ENCODE data around the gene MED7. TPM values are rescaled to one million over a fixed set of nuclear protein-coding genes. Genes with fewer than 3 reads are reported as not detected.

MED7 gene
- total RNA-seq, 2 experiments from 2014 or later = 7.0 to 8.7 TPM

- ChIA-PET CTCF (interaction anchor here (0.8 to 1.3 kb wide), 6 partner anchors 12 to 62 kb away, joined by 3 read pairs; no protein-coding TSS in a partner anchor), POLR2A (interaction anchor here (0.7 to 3.3 kb wide), 19 partner anchors 12 to 101 kb away, joined by 3 to 16 read pairs (median 5); partner anchors contain the start of genes ITK and MED7)
- Mint-ChIP-seq H3K9me3 (no peaks in the 10 kb centered on the region), H3K4me3 (peak overlapping the region; percentile 87), H3K27ac (peak overlapping the region; percentile 90), H3K36me3 (ENCODE audit: low read depth) (no peaks in the 10 kb centered on the region), H3K27me3 (no peaks in the 10 kb centered on the region), H3K4me1 (ENCODE audit: low read depth) (peaks cover 75% of the 10 kb centered on the region)
- no peak for ATAC-seq (ENCODE audit: poor library complexity)
- H3K27me3 ChIP-seq (ENCODE audit: control insufficient read depth in 1 of 2, insufficient read depth in 2 of 2, low read length in 2 of 2) = no peaks in the 10 kb centered on the region
- peak overlapping the region in 1 of 2 donors; percentile 38 for H3K27ac ChIP-seq (ENCODE audit: low read depth in 1 of 2, low read length in 2 of 2)
- H3K9me3 ChIP-seq (ENCODE audit: control insufficient read depth in 1 of 2, insufficient read depth in 1 of 2, low read length in 2 of 2) = no peaks in the 10 kb centered on the region
- intact Hi-C loops (cut with DNase I, micrococcal nuclease) = loop anchor here in 1 of 2 experiments (5.0 kb wide), 2 partner anchors 42 to 172 kb away; no protein-coding TSS in a partner anchor
- no peaks in the 10 kb centered on the region for H3K36me3 ChIP-seq (ENCODE audit: insufficient read depth, low read length)
- no peak for TF ChIP-seq CTCF (IDR thresholded peaks at IDR 0.05)
- peak overlapping the region; percentile 32 for H3K4me3 ChIP-seq (ENCODE audit: low read length)
- peak in 1 of 14 experiments; percentile 33 for DNase-seq
- H3K4me1 ChIP-seq (ENCODE audit: insufficient read depth, low read length) = peaks cover 54% of the 10 kb centered on the region
These were observed 12.6 kb upstream of the MED7 start for GRCh38 chr5:157155297-157155696.

- Histone ChIP-seq H3K9me3 (ENCODE audit: control insufficient read depth in 1 of 2, insufficient read depth in 1 of 2, low read length in 2 of 2) (no peaks in the 10 kb centered on the region), H3K36me3 (ENCODE audit: insufficient read depth, low read length) (no peaks in the 10 kb centered on the region), H3K27me3 (ENCODE audit: control insufficient read depth in 1 of 2, insufficient read depth in 2 of 2, low read length in 2 of 2) (no peaks in the 10 kb centered on the region), H3K27ac (ENCODE audit: low read depth in 1 of 2, low read length in 2 of 2) (no peak overlapping the region), H3K4me3 (ENCODE audit: low read length) (no peak overlapping the region), H3K4me1 (ENCODE audit: insufficient read depth, low read length) (peaks cover 38% of the 10 kb centered on the region)
- Mint-ChIP-seq H3K27me3 (no peaks in the 10 kb centered on the region), H3K36me3 (ENCODE audit: low read depth) (no peaks in the 10 kb centered on the region), H3K4me3 (no peak overlapping the region), H3K27ac (peak overlapping the region; percentile 22), H3K4me1 (ENCODE audit: low read depth) (peaks cover 61% of the 10 kb centered on the region), H3K9me3 (no peaks in the 10 kb centered on the region)
- no peak for TF ChIP-seq CTCF (IDR thresholded peaks at IDR 0.05)
- ChIA-PET CTCF (interaction anchor here (0.9 kb wide), 1 partner anchor 153 kb away, joined by 3 read pairs; no protein-coding TSS in a partner anchor), POLR2A (interaction anchor here (3.7 kb wide), 1 partner anchor 30 kb away, joined by 24 read pairs; the partner anchor contains the start of gene ITK)
- intact Hi-C loops (cut with DNase I, micrococcal nuclease) = no loop called here
- ATAC-seq (ENCODE audit: poor library complexity) (no peak), DNase-seq (no peak)
These were observed 8.3 kb upstream of the MED7 start for GRCh38 chr5:157150995-157151394.

- ATAC-seq (ENCODE audit: poor library complexity) = peak; percentile 86
These were observed 6.3 kb upstream of the MED7 start for GRCh38 chr5:157148734-157149615.

More at GRCh38 chr5:157148734-157149615, 6.3 kb upstream of the MED7 start:
- H3K4me3 ChIP-seq (ENCODE audit: low read length) = no peak overlapping the region
- no peaks in the 10 kb centered on the region for H3K9me3 ChIP-seq (ENCODE audit: control insufficient read depth in 1 of 2, insufficient read depth in 1 of 2, low read length in 2 of 2)
- peak; percentile 66 to 92 (median 77) for DNase-seq
- peak overlapping the region; percentile 53 for H3K27ac Mint-ChIP-seq
- peaks cover 35% of the 10 kb centered on the region for H3K4me1 ChIP-seq (ENCODE audit: insufficient read depth, low read length)
- H3K4me3 Mint-ChIP-seq = peak overlapping the region; percentile 28
- H3K36me3 Mint-ChIP-seq (ENCODE audit: low read depth) = peaks cover 3% of the 10 kb centered on the region
- no peaks in the 10 kb centered on the region for H3K27me3 ChIP-seq (ENCODE audit: control insufficient read depth in 1 of 2, insufficient read depth in 2 of 2, low read length in 2 of 2)
- H3K4me1 Mint-ChIP-seq (ENCODE audit: low read depth) = peaks cover 46% of the 10 kb centered on the region
- no peak overlapping the region for H3K27ac ChIP-seq (ENCODE audit: low read depth in 1 of 2, low read length in 2 of 2)
- H3K27me3 Mint-ChIP-seq = no peaks in the 10 kb centered on the region
- no peaks in the 10 kb centered on the region for H3K36me3 ChIP-seq (ENCODE audit: insufficient read depth, low read length)
- ChIA-PET CTCF (interaction anchor here (0.6 to 1.9 kb wide), 34 partner anchors 8 to 179 kb away, joined by 3 to 13 read pairs (median 5); partner anchors contain the start of gene ITK), POLR2A (interaction anchor here (0.6 to 3.7 kb wide), 26 partner anchors 14 to 224 kb away, joined by 3 to 25 read pairs (median 4); partner anchors contain the start of gene ITK)
- no peaks in the 10 kb centered on the region for H3K9me3 Mint-ChIP-seq
- intact Hi-C loops (cut with DNase I, micrococcal nuclease) = loop anchor here (1.0 to 10.0 kb wide), 9 partner anchors 32 to 706 kb away; partner anchors contain the start of genes CLINT1 (in 1 of the 2), ITK (in 1 of the 2) and THG1L (in 1 of the 2)
- peak; percentile 82 for TF ChIP-seq CTCF (IDR thresholded peaks at IDR 0.05)

All from CD4-positive, alpha-beta T cell (primary cell).